ENCODE results near the gene MYOF.

DNA sequence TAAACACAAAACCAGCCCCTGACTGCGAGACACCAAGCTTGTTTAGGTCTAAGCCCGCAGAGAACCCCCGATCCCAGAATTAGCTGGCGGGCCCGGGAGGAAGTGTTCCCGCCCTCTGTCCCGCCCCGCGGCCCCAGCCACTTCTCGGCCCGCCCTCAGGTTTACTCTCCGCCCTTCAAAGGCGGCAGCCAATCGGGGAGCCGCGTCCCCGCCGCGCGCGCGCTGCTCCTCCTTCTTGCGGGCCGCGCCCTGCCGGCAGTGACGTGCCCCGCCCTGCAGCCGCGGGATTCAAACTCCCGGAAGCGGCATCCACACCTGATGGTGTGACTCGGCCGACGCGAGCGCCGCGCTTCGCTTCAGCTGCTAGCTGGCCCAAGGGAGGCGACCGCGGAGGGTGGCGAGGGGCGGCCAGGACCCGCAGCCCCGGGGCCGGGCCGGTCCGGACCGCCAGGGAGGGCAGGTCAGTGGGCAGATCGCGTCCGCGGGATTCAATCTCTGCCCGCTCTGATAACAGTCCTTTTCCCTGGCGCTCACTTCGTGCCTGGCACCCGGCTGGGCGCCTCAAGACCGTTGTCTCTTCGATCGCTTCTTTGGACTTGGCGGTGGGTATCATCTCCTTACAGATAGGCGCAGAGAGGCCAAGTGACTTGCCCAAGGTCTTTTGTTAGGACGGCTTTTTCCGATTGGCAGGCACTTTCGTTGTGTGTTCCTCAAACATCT lies 14.3 kb upstream of the MYOF start, which contains the start of gene CEP55:
- TF ChIP-seq POLR2A (IDR thresholded peaks at IDR 0.05) = no peak
- TF ChIP-seq, protein P1, sequence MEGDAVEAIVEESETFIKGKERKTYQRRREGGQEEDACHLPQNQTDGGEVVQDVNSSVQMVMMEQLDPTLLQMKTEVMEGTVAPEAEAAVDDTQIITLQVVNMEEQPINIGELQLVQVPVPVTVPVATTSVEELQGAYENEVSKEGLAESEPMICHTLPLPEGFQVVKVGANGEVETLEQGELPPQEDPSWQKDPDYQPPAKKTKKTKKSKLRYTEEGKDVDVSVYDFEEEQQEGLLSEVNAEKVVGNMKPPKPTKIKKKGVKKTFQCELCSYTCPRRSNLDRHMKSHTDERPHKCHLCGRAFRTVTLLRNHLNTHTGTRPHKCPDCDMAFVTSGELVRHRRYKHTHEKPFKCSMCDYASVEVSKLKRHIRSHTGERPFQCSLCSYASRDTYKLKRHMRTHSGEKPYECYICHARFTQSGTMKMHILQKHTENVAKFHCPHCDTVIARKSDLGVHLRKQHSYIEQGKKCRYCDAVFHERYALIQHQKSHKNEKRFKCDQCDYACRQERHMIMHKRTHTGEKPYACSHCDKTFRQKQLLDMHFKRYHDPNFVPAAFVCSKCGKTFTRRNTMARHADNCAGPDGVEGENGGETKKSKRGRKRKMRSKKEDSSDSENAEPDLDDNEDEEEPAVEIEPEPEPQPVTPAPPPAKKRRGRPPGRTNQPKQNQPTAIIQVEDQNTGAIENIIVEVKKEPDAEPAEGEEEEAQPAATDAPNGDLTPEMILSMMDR (IDR thresholded peaks at IDR 0.05) = no peak

All from stomach (tissue), 4 donors.